ENCODE data around the gene ADGRL3. TPM values are rescaled to one million over a fixed set of nuclear protein-coding genes. Genes with fewer than 3 reads are reported as not detected.

Gene ADGRL3
- total RNA-seq, 4 donors from 2014 or later, result 0.67 to 4.6 (median 1.6) TPM

GRCh38 chr4:61911313-61911756 lies 711.2 kb downstream of the ADGRL3 start:
- 33 to 53% methylated on average over 2 of the region's 2 CpGs for WGBS, 2 donors
- Histone ChIP-seq H3K4me1 (no peaks in the 10 kb centered on the region), H3K4me3 (replicated peaks in 1 of 3) (no peak overlapping the region), H3K27ac (no peak overlapping the region), H3K36me3 (no peaks in the 10 kb centered on the region), H3K27me3 (no peaks in the 10 kb centered on the region), H3K9me3 (no peaks in the 10 kb centered on the region)
- intact Hi-C loops (cut with DNase I), result no loop called here
- DNase-seq, result no peak
- TF ChIP-seq POLR2A (IDR thresholded peaks at IDR 0.05) (no peak), CTCF (IDR thresholded peaks at IDR 0.05) (no peak)

- Histone ChIP-seq H3K4me3 (replicated peaks in 1 of 3) (no peak overlapping the region), H3K9me3 (no peaks in the 10 kb centered on the region), H3K4me1 (no peaks in the 10 kb centered on the region), H3K27me3 (no peaks in the 10 kb centered on the region), H3K27ac (no peak overlapping the region), H3K36me3 (no peaks in the 10 kb centered on the region)
- WGBS, 2 donors, result 97 to 99% methylated on average over 2 of the region's 2 CpGs
- intact Hi-C loops (cut with DNase I), result no loop called here
- DNase-seq, result no peak
- no peak for TF ChIP-seq POLR2A (IDR thresholded peaks at IDR 0.05)
These were observed 713.5 kb downstream of the ADGRL3 start for GRCh38 chr4:61913619-61914018.

- Histone ChIP-seq H3K36me3 (no peaks in the 10 kb centered on the region), H3K9me3 (no peaks in the 10 kb centered on the region), H3K4me1 (no peaks in the 10 kb centered on the region), H3K27ac (no peak overlapping the region), H3K27me3 (no peaks in the 10 kb centered on the region), H3K4me3 (replicated peaks in 1 of 3) (no peak overlapping the region)
- DNase-seq, result no peak
- WGBS, 2 donors, result 85 to 99% methylated on average over 1 of the region's 1 CpG
- intact Hi-C loops (cut with DNase I), result no loop called here
- TF ChIP-seq POLR2A (IDR thresholded peaks at IDR 0.05) (no peak), CTCF (IDR thresholded peaks at IDR 0.05) (no peak)
These were observed 715.4 kb downstream of the ADGRL3 start for GRCh38 chr4:61915501-61915900.

- Histone ChIP-seq H3K4me1 (no peaks in the 10 kb centered on the region), H3K36me3 (no peaks in the 10 kb centered on the region), H3K9me3 (no peaks in the 10 kb centered on the region), H3K27me3 (no peaks in the 10 kb centered on the region), H3K4me3 (replicated peaks in 1 of 3) (no peak overlapping the region), H3K27ac (no peak overlapping the region)
- intact Hi-C loops (cut with DNase I), result no loop called here
- no peak for TF ChIP-seq POLR2A (IDR thresholded peaks at IDR 0.05)
- TF ChIP-seq CTCF (IDR thresholded peaks at IDR 0.05), result no peak
- DNase-seq, result no peak
These were observed 718.4 kb downstream of the ADGRL3 start for GRCh38 chr4:61918507-61918906.

GRCh38 chr4:61918987-61919386 lies 718.9 kb downstream of the ADGRL3 start:
- no peaks in the 10 kb centered on the region for H3K4me1 ChIP-seq
- no peaks in the 10 kb centered on the region for H3K9me3 ChIP-seq
- H3K27ac ChIP-seq, result no peak overlapping the region
- intact Hi-C loops (cut with DNase I), result no loop called here
- no peak for DNase-seq
- no peaks in the 10 kb centered on the region for H3K36me3 ChIP-seq
- no peak for TF ChIP-seq POLR2A (IDR thresholded peaks at IDR 0.05)
- TF ChIP-seq CTCF (IDR thresholded peaks at IDR 0.05), result no peak
- H3K4me3 ChIP-seq (replicated peaks in 1 of 3), result no peak overlapping the region
- H3K27me3 ChIP-seq, result no peaks in the 10 kb centered on the region
- WGBS, 2 donors, result 45 to 54% methylated on average over 2 of the region's 2 CpGs

GRCh38 chr4:61919561-61919960 lies 719.4 kb downstream of the ADGRL3 start:
- 89 to 93% methylated on average over 3 of the region's 3 CpGs for WGBS, 2 donors
- TF ChIP-seq POLR2A (IDR thresholded peaks at IDR 0.05) (no peak), CTCF (IDR thresholded peaks at IDR 0.05) (no peak)
- intact Hi-C loops (cut with DNase I), result no loop called here

More at GRCh38 chr4:61919561-61919960, 719.4 kb downstream of the ADGRL3 start:
- no peaks in the 10 kb centered on the region for H3K36me3 ChIP-seq
- H3K4me1 ChIP-seq, result no peaks in the 10 kb centered on the region
- no peak for DNase-seq
- H3K27ac ChIP-seq, result no peak overlapping the region
- no peaks in the 10 kb centered on the region for H3K27me3 ChIP-seq
- no peak overlapping the region for H3K4me3 ChIP-seq (replicated peaks in 1 of 3)
- H3K9me3 ChIP-seq, result no peaks in the 10 kb centered on the region

Data from thyroid gland (tissue), 4 donors.